Activated CD4-positive, alpha-beta T cell treated with anti-CD3 and anti-CD28 coated beads, Interleukin-2, amount 10 ng/mL, durations not matched to agents 7 days and 5 days (primary cell): ENCODE data around the gene HNRNPA3. TPM values are rescaled to one million over a fixed set of nuclear protein-coding genes. Genes with fewer than 3 reads are reported as not detected.
A peak's percentile ranks its signal among the peaks of the same experiment; 100 is the strongest.
"Not testable (repeated sequence)": the region's sequence is repeated elsewhere in the genome, so short reads cannot be mapped to it uniquely, and the experiment has no call there.

ENCODE experiments used
- CTCF ChIA-PET: fragments of 350-600 bp; sonication (Branson Sonifier 250); formaldehyde crosslinking; loops from one replicate; lab custom pipeline; 2021; ENCODE audit warnings: antibody characterized with exemption; lab: Charles Lee
- POLR2A ChIA-PET: fragments of 350-600 bp; sonication (Branson Sonifier 250); formaldehyde crosslinking; loops from one replicate; lab custom pipeline; 2021; ENCODE audit warnings: antibody characterized with exemption; lab: Charles Lee
- DNase-seq: peaks from one replicate; pipeline ENCODE4 v3.0.0-alpha.2; 2020
- H3K27ac Mint-ChIP-seq: one replicate; pipeline ENCODE4 v1.8.0; 2021; ENCODE audit warnings: mild to moderate bottlenecking, moderate library complexity, mixed read lengths
- H3K27me3 Mint-ChIP-seq: one replicate; pipeline ENCODE4 v1.8.0; 2021; ENCODE audit warnings: mixed read lengths
- H3K36me3 Mint-ChIP-seq: one replicate; pipeline ENCODE4 v1.8.0; 2021; ENCODE audit warnings: low read depth, mixed read lengths
- H3K4me1 Mint-ChIP-seq: one replicate; pipeline ENCODE4 v1.8.0; 2021; ENCODE audit warnings: mixed read lengths
- H3K4me3 Mint-ChIP-seq: one replicate; pipeline ENCODE4 v1.8.0; 2021; ENCODE audit warnings: mild to moderate bottlenecking, moderate library complexity, mixed read lengths
- H3K9me3 Mint-ChIP-seq: one replicate; pipeline ENCODE4 v1.8.0; 2021; ENCODE audit warnings: mixed read lengths
- total RNA-seq, 2 experiments: library from RNA; stranded (reverse); gene quantifications; one replicate each; pipeline ENCODE4 v1.2.3, GENCODE V29; 2021

Gene HNRNPA3
- total RNA-seq, 2 experiments from 2014 or later: 312 to 318 TPM

DNA sequence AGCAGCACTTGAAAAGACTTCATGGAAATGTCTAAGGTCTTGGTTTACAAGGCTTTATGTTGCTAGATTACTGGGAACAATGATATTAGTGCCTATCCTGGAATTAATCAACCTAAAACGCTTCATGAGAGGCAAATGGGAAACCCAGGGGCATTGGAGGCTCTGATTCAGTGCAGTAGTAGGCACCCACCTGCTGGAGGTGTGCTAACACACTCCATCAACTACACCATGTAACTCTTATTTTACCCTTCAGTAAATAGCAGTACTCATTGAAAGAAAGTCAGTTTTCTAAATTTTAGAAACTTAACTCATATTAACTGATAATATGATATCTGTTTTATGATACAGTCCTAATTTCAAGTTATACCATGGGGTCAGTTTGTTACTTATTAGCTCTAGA lies 17.4 kb upstream of the HNRNPA3 start:
- no peak for DNase-seq
- H3K4me3 Mint-ChIP-seq: no peak overlapping the region
- POLR2A ChIA-PET: no interaction called here
- peaks cover 6% of the 10 kb centered on the region for H3K4me1 Mint-ChIP-seq
- H3K27me3 Mint-ChIP-seq: no peaks in the 10 kb centered on the region
- no peak overlapping the region for H3K27ac Mint-ChIP-seq
- H3K36me3 Mint-ChIP-seq: no peaks in the 10 kb centered on the region
- CTCF ChIA-PET: interaction anchor here (1.1 kb wide), 2 partner anchors 13 to 46 kb away, joined by 3 to 6 read pairs; no protein-coding TSS in a partner anchor
- no peaks in the 10 kb centered on the region for H3K9me3 Mint-ChIP-seq

DNA sequence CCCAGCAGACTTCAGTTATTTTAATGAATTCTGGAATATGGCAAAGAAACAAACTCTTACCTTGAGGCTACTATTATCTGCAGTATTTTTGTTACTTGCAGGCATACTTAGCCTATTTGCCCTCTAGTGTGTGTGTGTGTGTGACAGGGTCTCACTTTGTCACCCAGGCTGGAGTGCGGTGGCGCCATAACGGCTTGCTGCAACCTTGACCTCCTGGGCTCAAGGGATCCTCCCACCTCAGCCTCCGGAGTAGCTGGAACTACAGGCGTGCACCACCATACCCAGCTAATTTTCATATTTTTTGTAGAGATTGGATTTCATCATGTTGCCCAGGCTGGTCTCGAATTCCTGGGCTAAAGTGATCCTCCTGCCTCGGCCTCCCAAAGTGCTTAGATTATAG lies 12.2 kb upstream of the HNRNPA3 start:
- DNase-seq, H3K4me3 Mint-ChIP-seq, H3K27ac Mint-ChIP-seq, H3K4me1 Mint-ChIP-seq, H3K36me3 Mint-ChIP-seq, POLR2A ChIA-PET, H3K9me3 Mint-ChIP-seq, H3K27me3 Mint-ChIP-seq: not testable (repeated sequence)
- CTCF ChIA-PET: interaction anchor here (1.2 to 1.4 kb wide), 3 partner anchors 9 to 63 kb away, joined by 3 to 4 read pairs (median 3); no protein-coding TSS in a partner anchor

DNA sequence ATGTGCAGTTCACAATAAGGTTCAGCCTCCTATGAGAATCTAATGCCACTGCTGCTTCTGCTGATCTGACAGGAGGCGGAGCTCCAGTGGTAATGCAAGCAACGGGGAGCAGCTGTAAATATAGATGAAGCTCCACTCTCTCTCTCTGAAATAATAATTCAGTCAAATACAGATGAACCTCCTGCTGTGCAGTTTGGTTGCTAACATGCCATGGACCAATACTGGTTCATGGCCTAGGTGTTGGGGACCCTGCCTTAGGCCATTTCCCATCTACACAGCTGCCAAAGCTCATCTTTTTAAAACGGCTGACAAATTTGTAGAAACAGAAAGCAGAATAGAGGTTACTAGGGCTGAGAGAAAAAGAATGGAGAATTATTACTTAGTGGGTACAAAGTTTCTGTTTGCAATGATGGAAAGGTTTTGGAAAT lies 10.7 kb upstream of the HNRNPA3 start:
- no peaks in the 10 kb centered on the region for H3K27me3 Mint-ChIP-seq
- H3K4me3 Mint-ChIP-seq: no peak overlapping the region
- ChIA-PET CTCF (interaction anchor here (1.0 to 1.3 kb wide), 2 partner anchors 32 to 37 kb away, joined by 3 read pairs; no protein-coding TSS in a partner anchor), POLR2A (no interaction called here)
- no peaks in the 10 kb centered on the region for H3K9me3 Mint-ChIP-seq
- H3K27ac Mint-ChIP-seq: no peak overlapping the region
- DNase-seq: no peak
- no peaks in the 10 kb centered on the region for H3K36me3 Mint-ChIP-seq
- H3K4me1 Mint-ChIP-seq: peaks cover 4% of the 10 kb centered on the region

- DNase-seq: no peak
- CTCF ChIA-PET: interaction anchor here (0.5 to 0.8 kb wide), 3 partner anchors 20 to 293 kb away, joined by 3 to 5 read pairs (median 3); no protein-coding TSS in a partner anchor
- POLR2A ChIA-PET: no interaction called here
- no peak overlapping the region for H3K27ac Mint-ChIP-seq
- no peaks in the 10 kb centered on the region for H3K9me3 Mint-ChIP-seq
- H3K4me1 Mint-ChIP-seq: peaks cover 12% of the 10 kb centered on the region
- no peaks in the 10 kb centered on the region for H3K27me3 Mint-ChIP-seq
- H3K4me3 Mint-ChIP-seq: no peak overlapping the region
- H3K36me3 Mint-ChIP-seq: no peaks in the 10 kb centered on the region
Observed at GRCh38 chr2:177204417-177204816, 8.2 kb upstream of the HNRNPA3 start.

- Mint-ChIP-seq H3K9me3 (no peaks in the 10 kb centered on the region), H3K4me3 (no peak overlapping the region), H3K4me1 (peaks cover 22% of the 10 kb centered on the region), H3K27ac (no peak overlapping the region), H3K36me3 (no peaks in the 10 kb centered on the region), H3K27me3 (no peaks in the 10 kb centered on the region)
- POLR2A ChIA-PET: no interaction called here
- CTCF ChIA-PET: no interaction called here
- DNase-seq: no peak
Observed at GRCh38 chr2:177207101-177207500, 5.5 kb upstream of the HNRNPA3 start.

- no peaks in the 10 kb centered on the region for H3K27me3 Mint-ChIP-seq
- peak overlapping the region; percentile 99 for H3K27ac Mint-ChIP-seq
- H3K4me1 Mint-ChIP-seq: peaks cover 44% of the 10 kb centered on the region
- CTCF ChIA-PET: interaction anchor here (0.8 to 1.7 kb wide), 8 partner anchors 8 to 104 kb away, joined by 3 to 9 read pairs (median 4); no protein-coding TSS in a partner anchor
- H3K9me3 Mint-ChIP-seq: no peaks in the 10 kb centered on the region
- H3K4me3 Mint-ChIP-seq: peak overlapping the region; percentile 87
- peaks cover 28% of the 10 kb centered on the region for H3K36me3 Mint-ChIP-seq
- DNase-seq: no peak
- POLR2A ChIA-PET: interaction anchor here (1.5 kb wide), 1 partner anchor 54 kb away, joined by 11 read pairs; the partner anchor contains the start of gene NFE2L2
Observed at GRCh38 chr2:177211169-177211568, 1.4 kb upstream of the HNRNPA3 start.

DNA sequence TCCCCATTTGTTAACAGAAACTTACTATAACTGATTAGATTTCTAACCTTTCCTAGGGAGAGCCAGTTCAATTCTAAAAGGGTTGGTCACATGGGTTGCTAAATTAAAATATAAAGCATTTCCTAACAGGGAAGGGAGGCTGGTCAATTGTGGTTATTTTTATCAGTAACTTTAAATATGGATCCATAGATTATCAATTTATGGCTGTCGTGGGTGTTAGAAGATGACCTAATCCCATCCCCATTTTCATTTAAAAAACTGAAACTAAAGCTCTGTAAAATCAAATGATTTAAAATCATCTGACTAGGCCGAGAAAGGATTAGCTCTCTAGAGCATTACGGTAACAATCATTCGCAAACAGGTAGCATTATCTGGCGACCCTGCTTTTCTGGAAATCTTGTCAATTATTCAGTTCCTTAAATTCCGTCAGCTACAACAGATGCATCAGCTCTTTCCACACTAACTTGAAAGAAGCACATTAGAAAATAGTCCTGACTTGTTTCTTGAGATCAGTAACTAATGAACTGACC lies 953 bp upstream of the HNRNPA3 start:
- ChIA-PET POLR2A (interaction anchor here (0.8 to 1.5 kb wide), 3 partner anchors 14 to 54 kb away, joined by 3 to 11 read pairs (median 4); partner anchors contain the start of gene NFE2L2), CTCF (interaction anchor here (0.8 to 1.7 kb wide), 7 partner anchors 9 to 104 kb away, joined by 3 to 9 read pairs (median 3); no protein-coding TSS in a partner anchor)
- H3K27me3 Mint-ChIP-seq: no peaks in the 10 kb centered on the region
- H3K9me3 Mint-ChIP-seq: no peaks in the 10 kb centered on the region
- peak overlapping the region; percentile 87 for H3K4me3 Mint-ChIP-seq
- DNase-seq: no peak
- peak overlapping the region; percentile 99 for H3K27ac Mint-ChIP-seq
- H3K36me3 Mint-ChIP-seq: peaks cover 33% of the 10 kb centered on the region
- peaks cover 46% of the 10 kb centered on the region for H3K4me1 Mint-ChIP-seq

- Mint-ChIP-seq H3K36me3 (peaks cover 43% of the 10 kb centered on the region), H3K27ac (peak overlapping the region; percentile 99), H3K4me3 (peak overlapping the region; percentile 87), H3K27me3 (no peaks in the 10 kb centered on the region), H3K4me1 (peaks cover 49% of the 10 kb centered on the region), H3K9me3 (no peaks in the 10 kb centered on the region)
- ChIA-PET POLR2A (interaction anchor here (1.2 to 1.5 kb wide), 2 partner anchors 50 to 52 kb away, joined by 4 to 11 read pairs; partner anchors contain the start of gene NFE2L2), CTCF (interaction anchor here (0.6 to 1.7 kb wide), 4 partner anchors 16 to 50 kb away, joined by 3 to 9 read pairs (median 4); no protein-coding TSS in a partner anchor)
- DNase-seq: peak; percentile 93
Observed at GRCh38 chr2:177212891-177213856, 580 bp downstream of the HNRNPA3 start.

- POLR2A ChIA-PET: no interaction called here
- Mint-ChIP-seq H3K4me1 (peaks cover 61% of the 10 kb centered on the region), H3K27ac (no peak overlapping the region), H3K27me3 (no peaks in the 10 kb centered on the region), H3K9me3 (no peaks in the 10 kb centered on the region), H3K36me3 (peaks cover 74% of the 10 kb centered on the region), H3K4me3 (no peak overlapping the region)
- CTCF ChIA-PET: interaction anchor here (2.0 kb wide), 1 partner anchor 45 kb away, joined by 6 read pairs; no protein-coding TSS in a partner anchor
- no peak for DNase-seq
Observed at GRCh38 chr2:177217247-177217843, 4.8 kb downstream of the HNRNPA3 start.

DNA sequence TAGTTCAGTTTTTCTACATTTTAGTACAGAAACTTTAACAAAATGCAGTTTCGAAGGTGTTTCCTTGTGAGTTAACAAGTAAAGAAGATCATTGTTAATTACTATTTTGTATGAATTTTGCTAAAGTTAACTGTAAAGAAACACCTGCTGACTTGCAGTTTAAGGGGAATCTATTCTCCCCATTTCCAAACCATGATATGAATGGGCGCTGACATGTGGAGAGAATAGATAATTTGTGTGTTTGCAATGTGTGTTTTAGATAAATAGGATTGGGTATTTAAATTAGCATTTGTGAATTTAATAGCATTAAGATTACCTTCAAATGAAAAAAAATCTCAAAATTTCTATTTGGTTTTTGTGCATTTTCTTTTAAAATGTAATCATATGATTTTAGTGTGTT lies 7.2 kb downstream of the HNRNPA3 start:
- DNase-seq, H3K27ac Mint-ChIP-seq, H3K27me3 Mint-ChIP-seq, H3K4me3 Mint-ChIP-seq, CTCF ChIA-PET, POLR2A ChIA-PET, H3K9me3 Mint-ChIP-seq: not testable (repeated sequence)
- H3K4me1 Mint-ChIP-seq: peaks cover 57% of the 10 kb centered on the region
- peaks cover 74% of the 10 kb centered on the region for H3K36me3 Mint-ChIP-seq

DNA sequence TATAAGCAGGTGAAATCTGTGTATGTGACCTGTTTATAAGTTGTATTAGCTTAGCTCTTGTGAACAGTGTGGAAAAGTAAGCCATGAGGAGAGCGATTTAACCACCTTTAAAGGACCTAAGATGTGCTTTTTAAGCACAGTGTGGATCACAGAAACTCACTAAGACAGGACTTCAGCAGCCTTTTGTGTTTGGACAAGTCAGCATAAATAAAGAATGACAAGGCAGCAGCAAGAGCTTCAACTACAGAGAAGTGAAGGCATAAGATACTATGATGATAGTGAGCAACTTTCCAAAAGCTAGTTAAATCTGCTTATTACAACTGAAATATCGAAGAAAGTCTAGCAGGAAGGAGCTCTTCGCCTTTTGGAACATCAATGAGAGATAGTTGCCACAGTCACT lies 8.9 kb downstream of the HNRNPA3 start:
- no peak for DNase-seq
- no peak overlapping the region for H3K27ac Mint-ChIP-seq
- peaks cover 39% of the 10 kb centered on the region for H3K4me1 Mint-ChIP-seq
- ChIA-PET CTCF (interaction anchor here (1.6 to 2.2 kb wide), 2 partner anchors 14 to 17 kb away, joined by 3 to 7 read pairs; no protein-coding TSS in a partner anchor), POLR2A (no interaction called here)
- no peaks in the 10 kb centered on the region for H3K27me3 Mint-ChIP-seq
- H3K4me3 Mint-ChIP-seq: no peak overlapping the region
- H3K36me3 Mint-ChIP-seq: peaks cover 61% of the 10 kb centered on the region
- H3K9me3 Mint-ChIP-seq: no peaks in the 10 kb centered on the region

GRCh38 chr2:177221970-177222369 lies 9.4 kb downstream of the HNRNPA3 start:
- no peak overlapping the region for H3K4me3 Mint-ChIP-seq
- H3K36me3 Mint-ChIP-seq: peaks cover 59% of the 10 kb centered on the region
- CTCF ChIA-PET: interaction anchor here (1.4 to 2.2 kb wide), 2 partner anchors 13 to 41 kb away, joined by 3 to 7 read pairs; no protein-coding TSS in a partner anchor
- peaks cover 36% of the 10 kb centered on the region for H3K4me1 Mint-ChIP-seq
- no peaks in the 10 kb centered on the region for H3K9me3 Mint-ChIP-seq
- no peak overlapping the region for H3K27ac Mint-ChIP-seq
- no peaks in the 10 kb centered on the region for H3K27me3 Mint-ChIP-seq
- POLR2A ChIA-PET: no interaction called here
- DNase-seq: no peak
